Keratinocyte (primary cell): ENCODE results near the gene PABPN1.

Experiments
- EZH2 ChIP-seq: IDR thresholded peaks from one replicate; pipeline ENCODE4 v1.6.1; 2012; ENCODE audit warnings: inconsistent platforms, mild to moderate bottlenecking, low read length, moderate library complexity
- TF ChIP-seq, protein P1 (sequence below), 3 experiments: IDR thresholded peaks in 1 of 3; conservative IDR thresholded peaks in 1 of 3; optimal IDR thresholded peaks in 1 of 3; 2 replicates in 2 of 3; 3 replicates in 1 of 3; pipeline versions ENCODE3 to v1.5.1; 2011; ENCODE audit warnings: low read length in 3 of 3, mild to moderate bottlenecking in 3 of 3, moderate library complexity in 2 of 3, control low read depth in 1 of 3, inconsistent platforms in 1 of 3; ENCODE audit not compliant: insufficient read depth in 2 of 3; ENCODE audit errors: extremely low read depth in 1 of 3

DNA sequence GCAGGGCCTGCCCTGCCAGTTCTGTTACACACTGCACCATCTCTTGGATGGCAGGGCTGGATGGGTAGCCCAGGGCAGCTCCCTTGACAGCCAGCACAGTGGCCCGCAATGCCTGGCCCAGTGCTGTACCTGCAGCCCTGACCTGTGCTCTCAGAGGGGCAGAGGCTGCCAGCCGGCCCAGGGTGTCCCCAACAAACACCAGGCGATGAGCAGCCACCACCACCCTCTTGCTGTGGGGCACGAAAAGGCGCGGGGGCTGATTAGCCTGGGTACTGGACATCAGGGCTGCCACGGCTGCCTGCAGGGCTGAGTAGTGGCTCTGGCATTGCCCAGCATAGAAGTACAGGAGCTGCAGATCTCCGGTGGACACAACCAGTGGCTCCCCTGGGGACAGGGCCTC is 36.0 kb downstream of the PABPN1 start:
- TF ChIP-seq, protein P1, sequence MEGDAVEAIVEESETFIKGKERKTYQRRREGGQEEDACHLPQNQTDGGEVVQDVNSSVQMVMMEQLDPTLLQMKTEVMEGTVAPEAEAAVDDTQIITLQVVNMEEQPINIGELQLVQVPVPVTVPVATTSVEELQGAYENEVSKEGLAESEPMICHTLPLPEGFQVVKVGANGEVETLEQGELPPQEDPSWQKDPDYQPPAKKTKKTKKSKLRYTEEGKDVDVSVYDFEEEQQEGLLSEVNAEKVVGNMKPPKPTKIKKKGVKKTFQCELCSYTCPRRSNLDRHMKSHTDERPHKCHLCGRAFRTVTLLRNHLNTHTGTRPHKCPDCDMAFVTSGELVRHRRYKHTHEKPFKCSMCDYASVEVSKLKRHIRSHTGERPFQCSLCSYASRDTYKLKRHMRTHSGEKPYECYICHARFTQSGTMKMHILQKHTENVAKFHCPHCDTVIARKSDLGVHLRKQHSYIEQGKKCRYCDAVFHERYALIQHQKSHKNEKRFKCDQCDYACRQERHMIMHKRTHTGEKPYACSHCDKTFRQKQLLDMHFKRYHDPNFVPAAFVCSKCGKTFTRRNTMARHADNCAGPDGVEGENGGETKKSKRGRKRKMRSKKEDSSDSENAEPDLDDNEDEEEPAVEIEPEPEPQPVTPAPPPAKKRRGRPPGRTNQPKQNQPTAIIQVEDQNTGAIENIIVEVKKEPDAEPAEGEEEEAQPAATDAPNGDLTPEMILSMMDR (optimal IDR thresholded peaks at IDR 0.05 in 1 of 3, IDR thresholded peaks at IDR 0.05 in 1 of 3, conservative IDR thresholded peaks at IDR 0.05 in 1 of 3; ENCODE audit: extremely low read depth in 1 of 3, insufficient read depth in 2 of 3, low read length in 3 of 3), result no peak
- no peak for TF ChIP-seq EZH2
